Suprapubic skin (tissue), 3 donors: ENCODE data around the gene HIVEP2.

Experiments
- EP300 ChIP-seq: sonication (generic); formaldehyde crosslinking; IDR thresholded peaks from one replicate; pipeline ENCODE4 v1.6.1; 2017; ENCODE audit warnings: antibody characterized with exemption
- TF ChIP-seq, protein P1 (sequence below), 2 donors: fragments of 200-600 bp in 1 of 2; fragments of 450-650 bp in 1 of 2; sonication (generic) in 1 of 2; IDR thresholded peaks; one replicate each; pipeline ENCODE4 v1.5.1; 2016 to 2019; ENCODE audit warnings: antibody characterized with exemption in 2 of 2, mild to moderate bottlenecking in 1 of 2, moderate library complexity in 1 of 2

DNA sequence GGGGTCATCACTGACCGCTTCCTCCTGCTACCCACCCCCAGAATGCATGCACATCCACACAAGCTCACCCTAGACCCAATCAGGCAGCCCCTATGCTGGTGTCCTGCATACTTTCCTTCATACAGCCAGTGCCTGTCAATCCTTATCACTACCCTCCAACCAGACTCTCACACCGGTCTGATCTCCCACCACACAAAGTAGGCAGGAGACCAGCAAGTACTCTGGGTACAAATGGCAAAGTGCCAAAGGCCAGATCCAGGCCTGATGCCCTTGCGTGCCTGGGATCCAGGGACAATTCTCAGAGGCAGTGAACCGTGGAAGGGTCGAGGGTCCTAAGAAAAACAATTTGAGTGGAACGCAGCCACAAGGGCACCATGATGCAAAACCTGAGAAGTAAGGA, 114.2 kb downstream of the HIVEP2 start:
- TF ChIP-seq EP300 = no peak
- TF ChIP-seq, protein P1, sequence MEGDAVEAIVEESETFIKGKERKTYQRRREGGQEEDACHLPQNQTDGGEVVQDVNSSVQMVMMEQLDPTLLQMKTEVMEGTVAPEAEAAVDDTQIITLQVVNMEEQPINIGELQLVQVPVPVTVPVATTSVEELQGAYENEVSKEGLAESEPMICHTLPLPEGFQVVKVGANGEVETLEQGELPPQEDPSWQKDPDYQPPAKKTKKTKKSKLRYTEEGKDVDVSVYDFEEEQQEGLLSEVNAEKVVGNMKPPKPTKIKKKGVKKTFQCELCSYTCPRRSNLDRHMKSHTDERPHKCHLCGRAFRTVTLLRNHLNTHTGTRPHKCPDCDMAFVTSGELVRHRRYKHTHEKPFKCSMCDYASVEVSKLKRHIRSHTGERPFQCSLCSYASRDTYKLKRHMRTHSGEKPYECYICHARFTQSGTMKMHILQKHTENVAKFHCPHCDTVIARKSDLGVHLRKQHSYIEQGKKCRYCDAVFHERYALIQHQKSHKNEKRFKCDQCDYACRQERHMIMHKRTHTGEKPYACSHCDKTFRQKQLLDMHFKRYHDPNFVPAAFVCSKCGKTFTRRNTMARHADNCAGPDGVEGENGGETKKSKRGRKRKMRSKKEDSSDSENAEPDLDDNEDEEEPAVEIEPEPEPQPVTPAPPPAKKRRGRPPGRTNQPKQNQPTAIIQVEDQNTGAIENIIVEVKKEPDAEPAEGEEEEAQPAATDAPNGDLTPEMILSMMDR (IDR thresholded peaks at IDR 0.05) = no peak
